HepG2 (cell line): ENCODE data around the gene NSUN6. TPM values are rescaled to one million over a fixed set of nuclear protein-coding genes. Genes with fewer than 3 reads are reported as not detected.
A peak's percentile ranks its signal among the peaks of the same experiment; 100 is the strongest.

Experiments
- ATAC-seq: fragments of 200-7000 bp; cut with Tn5 transposase; 3 replicates; pipeline ENCODE4 v1.9.1; 2020; ENCODE audit warnings: mild to moderate bottlenecking, moderate library complexity
- BruUV-seq: library from RNA; stranded (reverse); fragments of 400-500 nt; replicated peaks from 2 replicates; lab custom pipeline; 2021; lab: Mats Ljungman, UMichigan
- CTCF ChIA-PET: fragments of 300-600 bp; formaldehyde crosslinking; extraction: SDS; loops from one replicate; lab custom pipeline; 2021; ENCODE audit warnings: low total read pairs, inconsistent platforms, low intra/inter-chr PET ratio; lab: Yijun Ruan, JAX
- POLR2A ChIA-PET: fragments of 350-600 bp; sonication (Branson Sonifier 250); formaldehyde crosslinking; loops from one replicate; lab custom pipeline; 2020; ENCODE audit warnings: antibody characterized with exemption, inconsistent platforms; lab: Yijun Ruan, JAX
- DNase-seq: peaks from one replicate; pipeline ENCODE4 v3.0.0-alpha.2; 2015; ENCODE audit warnings: low spot score
- FAIRE-seq: peaks from 3 replicates; lab custom pipeline; 2011; peaks lifted over from hg19 to GRCh38; lab: Jason Lieb, UNC
- H2AFZ ChIP-seq: one replicate; pipeline ENCODE4 v1.6.1; 2011; ENCODE audit warnings: low read length, inconsistent platforms
- H3K27ac ChIP-seq: fragments of 300-600 bp; 3 replicates; pipeline ENCODE4 v1.8.0; 2011; ENCODE audit warnings: mixed run types, mild to moderate bottlenecking, mixed read lengths, low read length, inconsistent platforms; ENCODE audit not compliant: insufficient read depth; ENCODE audit errors: extremely low read length
- H3K27me3 ChIP-seq, 2 experiments: fragments of 200-600 bp in 1 of 2; 2 replicates in 1 of 2; 3 replicates in 1 of 2; pipeline versions ENCODE4 v1.6.0 to v1.8.0; 2011; ENCODE audit warnings: low read length in 2 of 2, mild to moderate bottlenecking in 2 of 2, moderate library complexity in 2 of 2, inconsistent platforms in 1 of 2; ENCODE audit not compliant: insufficient read depth in 2 of 2, control insufficient read depth in 1 of 2
- H3K36me3 ChIP-seq, 2 experiments: fragments of 200-600 bp in 1 of 2; replicated peaks in 1 of 2; 2 replicates in 1 of 2; 3 replicates in 1 of 2; pipeline versions ENCODE4 v1.5.1 to v1.8.0; 2011; ENCODE audit warnings: low read length in 2 of 2, inconsistent platforms in 1 of 2; ENCODE audit not compliant: insufficient read depth in 2 of 2, control insufficient read depth in 1 of 2
- H3K4me1 ChIP-seq: 2 replicates; pipeline ENCODE4 v1.5.1; 2012; ENCODE audit warnings: low read length, inconsistent platforms; ENCODE audit not compliant: insufficient read depth
- H3K4me2 ChIP-seq: 2 replicates; pipeline ENCODE4 v1.6.0; 2011; ENCODE audit warnings: low read depth, low read length, inconsistent platforms
- H3K4me3 ChIP-seq, 3 experiments: fragments of 200-600 bp in 1 of 3; sonication (generic), shearing (Covaris generic) in 1 of 3; replicated peaks in 1 of 3; 2 replicates each; pipeline ENCODE4 v1.5.1; 2011 to 2016; ENCODE audit warnings: low read length in 3 of 3, inconsistent platforms in 2 of 3, low read depth in 2 of 3, mild to moderate bottlenecking in 2 of 3, control low read depth in 1 of 3, mixed read lengths in 1 of 3; ENCODE audit not compliant: insufficient read depth in 1 of 3
- H3K79me2 ChIP-seq: one replicate; pipeline ENCODE4 v1.6.1; 2011; ENCODE audit warnings: low read length, inconsistent platforms; ENCODE audit not compliant: insufficient read depth
- H3K9ac ChIP-seq: 2 replicates; pipeline ENCODE4 v1.6.0; 2011; ENCODE audit warnings: mild to moderate bottlenecking, low read depth, low read length, inconsistent platforms; ENCODE audit not compliant: insufficient read depth
- H3K9me3 ChIP-seq: 2 replicates; pipeline ENCODE4 v1.5.1; 2012; ENCODE audit warnings: mild to moderate bottlenecking, low read length
- H4K20me1 ChIP-seq: 2 replicates; pipeline ENCODE4 v1.6.0; 2011; ENCODE audit warnings: inconsistent platforms, mild to moderate bottlenecking, low read length, moderate library complexity; ENCODE audit not compliant: insufficient read depth
- ARNT ChIP-seq: fragments of 450-650 bp; IDR thresholded peaks from 2 replicates; pipeline ENCODE4 v1.6.1; 2017
- CBX5 ChIP-seq: sonication (generic); formaldehyde crosslinking; IDR thresholded peaks from 2 replicates; pipeline ENCODE4 v1.4.0; 2020; ENCODE audit warnings: missing genetic modification reagents, borderline replicate concordance
- GATAD1 ChIP-seq: IDR thresholded peaks from 2 replicates; pipeline ENCODE4 v1.6.1; 2016; ENCODE audit warnings: missing genetic modification reagents, missing compliant biosample characterization
- NCOA1 ChIP-seq: sonication (generic); formaldehyde crosslinking; IDR thresholded peaks from 2 replicates; pipeline ENCODE4 v1.9.0; 2021; ENCODE audit warnings: missing genetic modification reagents
- SIX1 ChIP-seq: sonication (generic); formaldehyde crosslinking; IDR thresholded peaks from 2 replicates; pipeline ENCODE4 v1.4.0; 2020; ENCODE audit warnings: missing genetic modification reagents, borderline replicate concordance
- STAT5B ChIP-seq: sonication (generic); formaldehyde crosslinking; IDR thresholded peaks from 2 replicates; pipeline ENCODE4 v1.4.0; 2020; ENCODE audit warnings: missing genetic modification reagents
- ZNF549 ChIP-seq: sonication (generic); formaldehyde crosslinking; IDR thresholded peaks from 2 replicates; pipeline ENCODE4 v1.5.0; 2020; ENCODE audit warnings: missing genetic modification reagents
- ZNF558 ChIP-seq: sonication (generic); formaldehyde crosslinking; IDR thresholded peaks from 2 replicates; pipeline ENCODE4 v1.9.0; 2022; ENCODE audit warnings: mild to moderate bottlenecking, missing genetic modification reagents, borderline replicate concordance
- ZNF569 ChIP-seq: sonication (generic); formaldehyde crosslinking; IDR thresholded peaks from 2 replicates; pipeline ENCODE4 v1.5.0; 2020; ENCODE audit warnings: mild to moderate bottlenecking, missing genetic modification reagents, moderate library complexity, borderline replicate concordance
- ZNF577 ChIP-seq: sonication (generic); formaldehyde crosslinking; IDR thresholded peaks from 2 replicates; pipeline ENCODE4 v1.4.0; 2020; ENCODE audit warnings: mild to moderate bottlenecking, low read depth, missing genetic modification reagents, borderline replicate concordance
- WGBS: methylation state at CpG from one replicate; pipeline ENCODE4 v1.1.6; 2017; ENCODE audit warnings: low lambda C conversion rate; 5-methylcytosine and 5-hydroxymethylcytosine counted together
- in situ Hi-C: cut with HindIII; loops from 2 replicates; pipeline ENCODE4 v1.10.0; 2017; ENCODE audit warnings: low pct_unique_long_range_greater_than_20kb; ENCODE audit not compliant: extremely low pct_ligation_motif_present
- intact Hi-C: fragments of 100-400 bp; cut with micrococcal nuclease; formaldehyde crosslinking; loops from one replicate; pipeline ENCODE4 v1.10.0; 2022; ENCODE audit not compliant: unreplicated experiment
- polyA plus RNA-seq, 8 experiments: library from polyadenylated mRNA; depleted of rRNA in 3 of 8; stranded (reverse) in 7 of 8; unstranded in 1 of 8; fragments of >200 nt; fragmentation: Illumina TruSeq in 4 of 8; extraction: Trizol in 4 of 8; gene quantifications; 2 replicates each; pipeline versions ENCODE4 v1.2.1 to v1.2.3, GENCODE V29; 2011 to 2016; ENCODE audit warnings: low read depth in 4 of 8, missing spikeins in 1 of 8, mixed read lengths in 1 of 8; ENCODE audit not compliant: insufficient read depth in 1 of 8
- total RNA-seq, 5 experiments: library from RNA; depleted of rRNA; stranded (reverse); fragments of >200 nt; fragmentation: Illumina TruSeq; extraction: Trizol; gene quantifications; 2 replicates each; pipeline ENCODE4 v1.2.3, GENCODE V29; 2016; ENCODE audit warnings: low read depth in 1 of 5
- TF ChIP-seq, protein P1 (sequence below): sonication (generic); formaldehyde crosslinking; IDR thresholded peaks from 2 replicates; pipeline ENCODE4 v1.8.1; 2023; ENCODE audit warnings: mild to moderate bottlenecking, moderate library complexity, missing genetic modification reagents
- TF ChIP-seq, protein P2 (sequence below): sonication (generic); formaldehyde crosslinking; IDR thresholded peaks from 2 replicates; pipeline ENCODE4 v1.5.1; 2020; ENCODE audit warnings: mild to moderate bottlenecking, moderate library complexity, missing genetic modification reagents
- TF ChIP-seq, protein P3 (sequence below): sonication (generic); formaldehyde crosslinking; IDR thresholded peaks from 2 replicates; pipeline ENCODE4 v1.4.0; 2020; ENCODE audit warnings: missing genetic modification reagents

Gene NSUN6
- total and polyA plus RNA-seq, 2 of the 13 experiments (the other 11 are each of a cell fraction or from before 2014, with no cell fraction given) = 17.2 to 19.3 TPM

DNA sequence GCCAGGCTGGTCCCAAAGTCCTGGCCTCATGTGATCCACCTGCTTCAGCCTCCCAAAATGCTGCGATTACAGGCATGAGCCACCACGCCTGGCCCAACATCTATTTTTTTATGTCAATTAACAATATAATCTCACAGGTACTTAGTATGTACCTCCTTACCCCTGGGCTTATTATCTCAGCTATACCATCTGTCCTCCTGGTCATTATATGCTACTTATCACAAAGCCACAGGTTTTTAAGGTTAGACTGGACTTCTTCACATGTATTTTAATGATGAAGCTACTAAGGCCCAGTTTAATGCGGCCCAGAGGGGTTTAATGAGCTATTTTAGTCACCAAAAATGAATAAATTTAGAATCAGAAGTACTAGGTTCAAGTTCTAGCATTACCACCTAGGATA is 3.4 kb downstream of the NSUN6 start:
- POLR2A ChIA-PET = interaction anchor here (2.1 to 2.4 kb wide), 2 partner anchors 8 to 11 kb away, joined by 9 to 10 read pairs; partner anchors contain the start of gene ARL5B

More for the DNA sequence above, 3.4 kb downstream of the NSUN6 start:
- 92% methylated on average over 3 of the region's 3 CpGs for WGBS
- FAIRE-seq = no peak
- TF ChIP-seq, protein P1, sequence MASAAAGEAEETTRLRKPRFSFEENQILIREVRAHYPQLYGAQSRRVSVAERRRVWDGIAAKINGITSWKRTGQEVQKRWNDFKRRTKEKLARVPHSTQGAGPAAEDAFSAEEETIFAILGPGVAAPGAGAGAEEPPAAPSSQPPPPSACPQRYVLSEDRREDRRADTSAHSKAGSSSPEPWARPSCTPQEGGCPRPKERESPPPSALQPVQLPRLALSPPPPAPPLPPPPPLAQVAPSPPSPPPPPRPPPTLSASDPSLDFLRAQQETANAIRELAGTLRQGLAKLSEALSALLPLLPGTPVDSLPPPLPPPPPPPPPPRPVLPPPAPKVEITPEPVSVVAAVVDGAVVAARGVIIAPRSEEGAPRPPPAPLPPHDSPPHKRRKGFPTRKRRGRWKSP = no peak
- TF ChIP-seq ZNF549 = no peak
- TF ChIP-seq, protein P2, sequence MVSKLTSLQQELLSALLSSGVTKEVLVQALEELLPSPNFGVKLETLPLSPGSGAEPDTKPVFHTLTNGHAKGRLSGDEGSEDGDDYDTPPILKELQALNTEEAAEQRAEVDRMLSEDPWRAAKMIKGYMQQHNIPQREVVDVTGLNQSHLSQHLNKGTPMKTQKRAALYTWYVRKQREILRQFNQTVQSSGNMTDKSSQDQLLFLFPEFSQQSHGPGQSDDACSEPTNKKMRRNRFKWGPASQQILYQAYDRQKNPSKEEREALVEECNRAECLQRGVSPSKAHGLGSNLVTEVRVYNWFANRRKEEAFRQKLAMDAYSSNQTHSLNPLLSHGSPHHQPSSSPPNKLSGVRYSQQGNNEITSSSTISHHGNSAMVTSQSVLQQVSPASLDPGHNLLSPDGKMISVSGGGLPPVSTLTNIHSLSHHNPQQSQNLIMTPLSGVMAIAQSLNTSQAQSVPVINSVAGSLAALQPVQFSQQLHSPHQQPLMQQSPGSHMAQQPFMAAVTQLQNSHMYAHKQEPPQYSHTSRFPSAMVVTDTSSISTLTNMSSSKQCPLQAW (CRISPR knock-in tag) = no peak
- no peak for TF ChIP-seq STAT5B (CRISPR knock-in tag)
- no peak for TF ChIP-seq GATAD1 (CRISPR knock-in tag)
- TF ChIP-seq, protein P3, sequence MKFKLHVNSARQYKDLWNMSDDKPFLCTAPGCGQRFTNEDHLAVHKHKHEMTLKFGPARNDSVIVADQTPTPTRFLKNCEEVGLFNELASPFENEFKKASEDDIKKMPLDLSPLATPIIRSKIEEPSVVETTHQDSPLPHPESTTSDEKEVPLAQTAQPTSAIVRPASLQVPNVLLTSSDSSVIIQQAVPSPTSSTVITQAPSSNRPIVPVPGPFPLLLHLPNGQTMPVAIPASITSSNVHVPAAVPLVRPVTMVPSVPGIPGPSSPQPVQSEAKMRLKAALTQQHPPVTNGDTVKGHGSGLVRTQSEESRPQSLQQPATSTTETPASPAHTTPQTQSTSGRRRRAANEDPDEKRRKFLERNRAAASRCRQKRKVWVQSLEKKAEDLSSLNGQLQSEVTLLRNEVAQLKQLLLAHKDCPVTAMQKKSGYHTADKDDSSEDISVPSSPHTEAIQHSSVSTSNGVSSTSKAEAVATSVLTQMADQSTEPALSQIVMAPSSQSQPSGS (CRISPR knock-in tag) = no peak
- TF ChIP-seq NCOA1 (CRISPR knock-in tag) = no peak
- no peak for TF ChIP-seq ZNF569 (CRISPR knock-in tag)
- no peak for TF ChIP-seq ZNF577 (CRISPR knock-in tag)
- TF ChIP-seq ARNT = no peak
- TF ChIP-seq ZNF558 (CRISPR knock-in tag) = no peak
- TF ChIP-seq CBX5 (CRISPR knock-in tag) = no peak
- TF ChIP-seq SIX1 (CRISPR knock-in tag) = no peak
- H3K79me2 ChIP-seq = peaks cover 40% of the 10 kb centered on the region
- H3K9me3 ChIP-seq = no peaks in the 10 kb centered on the region
- DNase-seq = no peak
- no peak overlapping the region for H3K9ac ChIP-seq
- H3K4me3 ChIP-seq = no peak overlapping the region
- in situ Hi-C loops (no loop called here), intact Hi-C loops (no loop called here)
- peaks cover 2 to 20% of the 10 kb centered on the region in 2 experiments; a peak in 4 of 5 replicates for H3K36me3 ChIP-seq
- CTCF ChIA-PET = no interaction called here
- H3K4me2 ChIP-seq = peak overlapping the region; percentile 82; the same call in 1 of the 2 replicates
- H3K4me1 ChIP-seq = peaks cover 34% of the 10 kb centered on the region
- H3K27ac ChIP-seq = no peak overlapping the region
- no peaks in the 10 kb centered on the region for H4K20me1 ChIP-seq
- H2AFZ ChIP-seq = no peak overlapping the region
- H3K27me3 ChIP-seq = no peaks in the 10 kb centered on the region; a peak in 1 of 5 replicates
- no peak for ATAC-seq
- no TSS peak for BruUV-seq
